Measurements from ENCODE around the gene MAML3. TPM values are rescaled to one million over a fixed set of nuclear protein-coding genes. Genes with fewer than 3 reads are reported as not detected.

Gene MAML3
- total and polyA plus RNA-seq, 2 experiments from 2014 or later, result 1.7 to 6.5 TPM

- Histone ChIP-seq H3K36me3 (ENCODE audit: insufficient read depth) (no peaks in the 10 kb centered on the region), H3F3A (replicated peaks; ENCODE audit: low read depth) (no peaks in the 10 kb centered on the region), H3K4me1 (ENCODE audit: insufficient read depth) (peaks cover 12% of the 10 kb centered on the region), H3K9me2 (ENCODE audit: insufficient read depth) (peaks cover 10% of the 10 kb centered on the region), H3K27me3 (ENCODE audit: insufficient read depth) (no peaks in the 10 kb centered on the region), H4K20me1 (replicated peaks; ENCODE audit: insufficient read depth) (no peaks in the 10 kb centered on the region), H3K27ac (ENCODE audit: low read depth) (no peak overlapping the region), H3K79me2 (replicated peaks; ENCODE audit: insufficient read depth) (no peaks in the 10 kb centered on the region), H3K4me3 (no peak overlapping the region), H3K4me2 (peak overlapping the region; percentile 23; the same call in 1 of the 2 replicates), H2AFZ (no peak overlapping the region)
- Mint-ChIP-seq H3K4me1 (peaks cover 17% of the 10 kb centered on the region), H3K36me3 (ENCODE audit: low read depth) (peaks cover 2% of the 10 kb centered on the region; the same call in 1 of the 3 replicates), H3K27me3 (ENCODE audit: insufficient read depth, low read depth, poor library complexity) (peaks cover 3% of the 10 kb centered on the region), H3K9me3 (no peaks in the 10 kb centered on the region), H3K4me3 (no peak overlapping the region), H3K27ac (no peak overlapping the region)
- peak; percentile 90 for ATAC-seq
- TF ChIP-seq ZNF331 (CRISPR knock-in tag; IDR thresholded peaks at IDR 0.05; ENCODE audit: low read depth), result no peak
- TF ChIP-seq ZNF462 (CRISPR knock-in tag; IDR thresholded peaks at IDR 0.05), result peak; percentile 43; the same call in 1 of the 2 replicates
- no peak for TF ChIP-seq CTCF (conservative IDR thresholded peaks at IDR 0.05; ENCODE audit: low read depth in 2 of 2)
- DNase-seq (ENCODE audit: low spot score), result peak; percentile 26
Measured at GRCh38 chr4:139887962-139888735, 265.8 kb downstream of the MAML3 start.
